HG03439 (cell line): ENCODE measurements around the gene CHD5.
"Not testable (repeated sequence)": the region's sequence is repeated elsewhere in the genome, so short reads cannot be mapped to it uniquely, and the experiment has no call there.

Experiments used
- ATAC-seq: cut with Tn5 transposase; IDR thresholded peaks from one replicate; pipeline ENCODE4 v1.9.1; 2021; ENCODE audit warnings: mild to moderate bottlenecking, moderate library complexity; ENCODE audit not compliant: unreplicated experiment

CHD5 gene

DNA sequence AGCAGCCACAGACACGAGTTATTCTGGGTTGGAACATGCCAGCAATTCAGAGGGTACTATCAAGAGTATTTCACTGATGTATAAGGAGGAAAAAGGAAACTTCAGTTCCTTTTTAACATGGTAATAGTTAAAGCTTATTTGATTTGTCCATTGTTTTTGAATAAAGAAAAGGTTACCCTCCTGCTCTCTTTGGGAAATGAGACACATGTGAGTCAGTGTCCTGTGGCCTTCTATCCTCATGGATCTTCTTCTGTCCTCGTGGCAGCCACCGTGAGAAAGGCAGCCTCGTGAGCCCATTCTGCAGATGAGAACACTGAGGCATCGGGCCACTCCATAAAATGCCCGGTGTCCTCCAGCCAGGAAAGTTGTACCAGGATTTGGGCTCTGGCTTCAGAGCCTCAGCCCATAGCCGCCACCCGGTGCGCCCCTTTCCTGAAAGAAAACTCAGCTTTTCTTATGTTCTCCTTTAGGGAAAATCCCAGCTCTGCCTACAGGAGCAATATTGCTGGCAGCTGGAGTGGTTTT is 109.6 kb downstream of the CHD5 start:
- ATAC-seq: no peak

DNA sequence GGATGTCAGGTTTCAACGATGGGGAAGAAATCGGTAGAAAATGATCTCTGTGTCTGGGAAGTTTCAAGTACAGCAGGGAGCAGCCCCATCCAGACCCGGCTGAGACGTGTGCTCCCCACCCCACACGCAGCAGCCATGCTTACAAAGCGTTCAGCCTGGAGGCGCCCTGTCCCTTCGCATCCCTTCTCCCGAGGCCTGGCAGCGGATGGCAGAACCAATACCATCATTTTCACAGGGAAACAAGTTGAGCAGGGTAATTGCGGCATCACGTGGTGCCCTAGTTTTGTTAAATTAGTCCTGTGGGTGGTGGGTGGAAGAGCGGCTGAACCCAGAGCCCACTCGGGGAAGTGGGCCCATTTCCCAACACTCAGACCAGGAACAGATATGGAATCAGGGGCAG is 110.5 kb downstream of the CHD5 start:
- no peak for ATAC-seq

DNA sequence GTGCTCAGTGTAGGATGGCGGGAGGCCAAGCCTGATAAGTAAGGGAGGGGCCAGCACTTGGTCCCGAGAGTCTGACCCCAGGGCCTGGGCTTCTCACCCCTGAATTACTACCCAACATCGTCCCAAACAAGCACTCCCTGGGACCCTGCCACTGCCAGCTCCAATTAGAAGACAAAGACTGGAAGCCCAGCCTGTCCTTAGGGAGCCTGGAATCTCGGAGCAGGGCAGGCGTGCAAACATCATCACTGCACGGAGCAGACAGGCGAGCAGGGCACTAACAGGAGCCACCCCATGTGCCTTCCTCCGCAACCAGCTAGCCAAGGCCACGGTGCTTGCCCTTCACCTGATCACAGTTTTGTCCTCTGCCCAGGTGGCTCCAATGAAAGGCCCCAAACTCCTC is 111.2 kb downstream of the CHD5 start:
- ATAC-seq: no peak

DNA sequence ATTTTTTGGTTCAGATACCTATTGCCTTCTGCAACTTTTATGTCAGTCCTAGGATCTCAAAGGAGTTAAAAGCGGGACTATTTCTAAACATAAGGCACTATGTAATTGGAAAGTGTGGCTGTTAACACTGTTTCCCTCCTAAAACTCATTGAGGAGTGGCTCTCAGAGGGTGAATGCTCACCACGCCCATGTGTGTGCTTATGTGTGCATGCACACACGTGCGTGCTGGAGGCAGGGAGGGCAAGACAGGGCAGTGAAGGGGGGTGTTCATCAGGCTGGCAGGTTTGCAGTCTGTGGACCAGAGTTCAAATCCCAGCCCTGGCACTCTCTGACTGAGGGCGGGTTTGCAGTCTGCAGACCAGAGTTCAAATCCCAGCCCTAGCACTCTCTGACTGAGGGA is 112.0 kb downstream of the CHD5 start:
- no peak for ATAC-seq

DNA sequence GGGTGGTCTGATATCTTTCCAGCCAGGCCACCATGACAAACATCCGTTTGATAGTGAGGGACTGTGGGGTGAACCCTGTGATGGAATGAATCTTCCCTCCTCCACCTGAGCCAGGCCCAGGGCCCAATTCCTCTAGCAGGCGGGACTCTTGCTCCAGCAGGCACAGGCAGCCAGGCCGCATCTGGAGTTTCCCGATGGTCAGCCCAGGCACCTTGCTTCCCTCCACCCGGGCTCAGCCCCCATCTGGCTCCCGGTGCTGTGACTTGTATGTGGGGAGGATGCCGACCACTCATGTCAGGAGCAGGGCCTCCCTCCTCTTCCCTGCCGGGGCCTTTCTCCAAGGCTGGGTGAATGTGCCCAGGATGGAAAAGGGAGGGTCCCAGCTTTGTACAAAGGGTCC is 113.4 kb downstream of the CHD5 start:
- ATAC-seq: no peak

DNA sequence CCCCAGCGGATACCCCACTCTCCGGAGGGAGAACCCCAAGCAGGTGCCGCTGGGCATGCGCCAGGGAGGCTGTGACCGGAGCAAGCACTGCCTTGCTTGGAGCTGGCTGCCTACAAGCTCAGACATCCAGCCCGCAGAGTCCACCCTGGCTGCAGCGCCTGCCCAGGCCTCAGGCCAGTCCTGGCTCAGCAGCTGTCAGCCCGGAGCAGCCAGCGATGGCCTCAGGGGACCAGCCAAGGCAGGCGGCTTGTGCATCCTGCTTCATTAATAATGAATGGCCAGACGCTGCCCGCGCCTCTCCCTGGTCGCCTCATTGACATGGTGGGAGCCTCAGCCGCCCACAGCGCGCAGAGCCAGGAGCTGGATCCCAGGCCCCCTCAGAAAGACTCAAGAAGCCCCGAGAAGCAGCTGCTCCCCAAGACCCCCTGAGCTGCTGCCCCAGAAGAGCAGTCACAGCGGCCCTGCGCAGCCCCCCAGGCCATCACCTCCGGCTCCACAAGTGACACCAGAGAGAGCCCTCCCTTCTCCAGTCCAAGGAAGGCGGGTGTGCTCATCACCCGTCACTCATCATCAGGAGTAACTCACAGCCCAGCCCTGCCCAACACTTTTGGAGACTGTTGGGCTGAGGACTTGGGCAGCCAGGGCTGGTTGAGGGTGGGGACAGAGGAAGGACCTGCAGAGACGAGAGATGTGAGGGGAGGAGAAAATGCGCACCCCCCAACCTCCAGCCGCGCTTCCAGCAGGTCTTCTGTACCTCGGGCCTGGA is 114.8 kb downstream of the CHD5 start:
- no peak for ATAC-seq

DNA sequence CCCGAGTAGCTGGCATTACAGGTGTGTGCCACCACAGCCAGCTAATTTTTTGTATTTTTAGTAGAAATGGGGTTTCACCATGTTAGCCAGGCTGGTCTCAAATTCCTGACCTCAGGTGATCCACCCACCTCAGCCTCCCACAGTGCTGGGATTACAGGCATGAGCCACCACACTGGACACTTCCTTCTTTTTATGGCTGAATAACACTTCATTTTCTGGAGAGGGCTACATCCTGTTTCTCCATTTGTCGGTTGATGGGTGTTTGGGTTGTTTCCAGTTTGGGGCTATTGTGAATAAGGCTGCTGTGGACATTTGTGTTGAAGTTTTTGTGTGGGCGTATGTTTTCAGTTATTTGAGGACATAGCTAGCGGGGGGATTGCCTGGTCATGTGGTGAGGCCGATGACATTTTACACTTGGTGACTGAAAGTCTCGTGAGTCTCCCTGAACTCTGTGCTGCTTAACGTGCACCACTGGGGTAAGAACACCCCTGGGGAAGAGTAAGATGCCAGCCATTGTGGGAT is 116.5 kb downstream of the CHD5 start:
- ATAC-seq: not testable (repeated sequence)

DNA sequence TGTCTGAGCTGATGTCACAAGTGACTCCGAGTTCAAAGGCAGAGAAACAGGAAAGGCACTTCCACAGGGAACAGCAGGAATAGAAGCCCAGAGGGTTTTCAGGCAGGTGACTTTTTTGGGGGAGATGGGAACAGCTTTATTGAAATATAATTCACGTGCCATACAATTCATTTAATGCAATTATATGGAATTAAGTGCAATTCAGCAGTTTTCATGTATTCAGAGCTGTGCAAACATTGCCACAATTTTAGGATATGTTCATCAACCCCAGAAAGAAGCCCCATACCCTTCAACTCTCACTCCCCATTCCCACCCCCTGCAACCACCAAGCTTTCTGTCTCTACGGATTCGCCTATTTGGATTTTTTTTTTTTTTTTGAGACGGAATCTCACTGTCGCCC is 117.5 kb downstream of the CHD5 start:
- no peak for ATAC-seq

DNA sequence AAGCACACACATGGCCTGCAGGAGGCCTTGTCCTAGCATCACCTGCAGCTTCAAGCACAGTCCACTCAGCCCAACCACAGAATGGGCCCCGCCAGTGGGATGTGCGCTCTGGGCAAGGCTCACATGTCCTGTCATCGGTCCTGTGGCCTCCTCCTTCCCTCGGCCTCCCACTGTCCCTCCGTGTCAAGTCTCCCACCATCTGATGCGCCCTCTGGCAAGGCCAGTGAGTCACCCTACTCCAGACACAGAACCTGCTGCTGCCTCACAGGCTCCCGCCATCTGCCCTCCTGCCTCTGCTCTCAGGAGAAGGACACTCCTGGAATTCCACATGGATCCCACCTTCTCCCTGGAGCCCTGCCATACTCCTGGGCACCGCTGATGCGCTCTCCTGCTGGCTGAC is 120.3 kb downstream of the CHD5 start:
- ATAC-seq: no peak

DNA sequence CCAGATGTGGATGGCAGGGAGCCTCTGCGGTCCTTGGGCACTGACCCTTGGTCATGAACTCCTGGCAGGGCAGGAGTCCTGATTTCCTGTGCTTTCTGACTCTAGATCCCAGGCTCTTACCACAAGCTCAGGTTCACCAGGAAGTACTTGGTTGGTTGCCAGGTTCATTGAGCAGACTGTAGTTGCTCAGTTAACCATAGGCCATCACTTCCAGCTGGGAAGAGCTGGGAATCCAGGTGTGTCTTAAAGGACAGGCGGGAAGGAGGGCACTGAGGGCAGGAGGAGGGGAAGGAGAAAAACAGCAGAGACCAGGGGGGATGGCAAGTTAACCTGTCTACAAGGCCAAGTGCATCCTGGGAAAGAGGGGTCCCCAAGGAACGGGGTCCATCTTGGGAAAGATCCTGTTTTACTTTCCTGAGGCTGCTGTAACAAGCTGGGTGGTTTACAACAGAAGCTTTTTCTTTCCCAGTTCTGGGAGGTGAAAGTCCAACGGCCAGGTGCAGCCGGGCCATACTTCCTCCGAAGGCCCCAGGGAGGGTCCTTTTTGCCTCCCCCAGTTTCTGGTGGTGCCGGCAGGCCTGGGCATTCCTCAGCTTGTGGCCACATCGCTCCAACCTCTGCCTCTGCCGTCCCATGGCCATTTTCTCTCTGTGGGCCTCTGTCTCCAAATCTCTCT is 122.8 kb downstream of the CHD5 start:
- no peak for ATAC-seq

DNA sequence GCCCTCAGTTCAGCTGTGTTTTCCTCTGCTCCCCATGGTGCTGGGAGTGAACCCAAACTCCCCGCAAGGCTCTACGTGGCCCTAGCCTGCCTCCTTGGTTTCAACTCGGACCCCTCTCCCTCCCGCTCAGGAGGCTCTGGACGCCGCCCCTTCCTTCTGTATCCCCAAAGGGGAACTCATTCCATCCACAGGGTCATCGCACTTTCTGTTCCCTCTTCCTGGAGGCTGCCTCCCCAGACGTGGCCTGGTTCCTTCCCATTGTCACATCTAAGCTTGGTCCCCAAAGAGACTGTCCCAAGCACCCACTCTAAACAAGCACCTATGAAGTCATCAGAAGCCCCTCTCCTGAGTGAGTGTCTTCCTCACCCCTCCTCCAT is 123.6 kb downstream of the CHD5 start:
- ATAC-seq: no peak

DNA sequence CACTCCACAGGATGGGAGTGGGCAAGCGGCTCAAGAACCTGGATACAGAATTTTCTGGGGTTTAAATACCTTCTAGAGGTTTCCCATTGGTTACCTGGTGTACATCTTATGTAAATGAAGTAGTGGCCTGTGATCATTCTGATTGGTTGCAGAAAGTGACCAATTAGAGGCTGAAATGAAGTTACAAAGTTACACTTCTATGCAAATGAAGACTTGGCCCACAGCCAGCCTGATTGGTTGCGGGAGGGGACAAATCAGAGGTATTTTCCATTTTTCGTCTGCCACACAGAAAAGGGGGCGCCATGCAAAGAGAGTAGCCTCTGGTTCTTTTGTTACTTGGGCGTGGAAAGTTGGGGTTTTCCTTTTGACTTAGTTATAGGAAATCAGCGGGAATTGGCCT is 125.5 kb downstream of the CHD5 start:
- ATAC-seq: no peak

DNA sequence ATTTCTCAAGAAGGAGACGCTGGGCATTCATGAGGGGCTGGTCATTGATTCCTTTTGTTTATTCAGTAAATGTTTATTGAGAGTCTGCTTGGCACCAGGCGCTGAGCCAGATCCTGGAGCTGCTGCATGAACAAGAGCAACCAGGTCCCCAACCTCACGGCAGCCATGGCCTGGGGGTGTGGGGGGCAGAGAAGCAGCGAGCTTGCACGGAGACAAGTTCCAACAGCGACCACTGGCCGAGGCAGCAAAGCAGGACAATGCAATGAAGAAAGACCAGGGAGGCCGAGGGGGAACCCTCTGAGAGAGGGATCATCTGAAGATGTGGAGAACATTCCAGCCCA is 126.9 kb downstream of the CHD5 start:
- ATAC-seq: no peak

DNA sequence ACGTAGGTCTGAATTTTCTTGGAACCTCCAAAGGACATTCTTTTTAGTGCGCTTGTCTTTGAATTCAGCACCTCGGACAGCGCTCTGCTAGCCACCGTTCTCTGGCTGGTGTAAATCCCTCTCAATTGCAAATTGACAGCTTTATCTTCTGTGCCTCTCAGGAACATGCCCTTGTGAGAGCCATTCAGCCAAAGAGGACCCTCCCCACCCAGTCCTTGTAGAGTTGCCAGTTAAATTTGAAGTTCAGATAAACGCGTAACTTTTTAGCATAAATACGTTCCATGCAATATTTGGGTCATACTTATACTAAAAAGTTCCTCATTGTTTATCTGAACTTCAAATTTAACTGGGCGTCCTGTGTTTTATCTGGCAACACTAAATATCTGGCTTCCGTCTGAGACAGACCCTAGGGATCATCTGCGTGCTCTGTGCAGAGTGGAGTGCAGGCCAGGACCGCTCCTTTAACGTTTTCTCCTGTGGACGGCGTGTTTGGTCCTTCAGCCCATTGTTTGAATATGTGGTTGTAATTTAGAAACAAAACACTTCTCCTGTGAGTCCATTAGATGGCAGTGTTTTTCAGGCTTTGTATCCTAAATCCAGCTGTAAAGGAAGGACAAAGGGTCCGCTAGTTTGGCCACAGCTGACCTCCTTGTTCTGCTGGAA is 127.4 kb downstream of the CHD5 start:
- ATAC-seq: no peak
